PFSK-1 (cell line): ENCODE measurements around the gene LAMA4.

ENCODE experiments used
- FOXP2 ChIP-seq: optimal IDR thresholded peaks from 2 replicates; pipeline ENCODE3; 2011; ENCODE audit warnings: borderline replicate concordance, control low read depth, inconsistent platforms; ENCODE audit not compliant: insufficient read depth; ENCODE audit errors: extremely low read length, extremely low read depth
- POLR2AphosphoS5 ChIP-seq: IDR thresholded peaks from 2 replicates; pipeline ENCODE4 v1.6.1; 2012; ENCODE audit warnings: low read depth, mild to moderate bottlenecking, control low read depth, low read length, moderate library complexity
- SIN3A ChIP-seq: IDR thresholded peaks from 2 replicates; pipeline ENCODE4 v1.6.1; 2012; ENCODE audit warnings: mild to moderate bottlenecking, low read length, moderate library complexity, borderline replicate concordance; ENCODE audit not compliant: insufficient read depth
- TAF1 ChIP-seq: IDR thresholded peaks from 2 replicates; pipeline ENCODE4 v1.6.1; 2012; ENCODE audit warnings: low read length, control low read depth, borderline replicate concordance; ENCODE audit not compliant: insufficient read depth
- TF ChIP-seq, protein P1 (sequence below), 2 experiments: IDR thresholded peaks; 2 replicates each; pipeline versions ENCODE4 v1.6.1 to v1.8.0; 2011 to 2012; ENCODE audit warnings: low read depth in 2 of 2, low read length in 2 of 2, control low read depth in 1 of 2, inconsistent platforms in 1 of 2, mild to moderate bottlenecking in 1 of 2, moderate library complexity in 1 of 2; ENCODE audit not compliant: insufficient read depth in 1 of 2

DNA sequence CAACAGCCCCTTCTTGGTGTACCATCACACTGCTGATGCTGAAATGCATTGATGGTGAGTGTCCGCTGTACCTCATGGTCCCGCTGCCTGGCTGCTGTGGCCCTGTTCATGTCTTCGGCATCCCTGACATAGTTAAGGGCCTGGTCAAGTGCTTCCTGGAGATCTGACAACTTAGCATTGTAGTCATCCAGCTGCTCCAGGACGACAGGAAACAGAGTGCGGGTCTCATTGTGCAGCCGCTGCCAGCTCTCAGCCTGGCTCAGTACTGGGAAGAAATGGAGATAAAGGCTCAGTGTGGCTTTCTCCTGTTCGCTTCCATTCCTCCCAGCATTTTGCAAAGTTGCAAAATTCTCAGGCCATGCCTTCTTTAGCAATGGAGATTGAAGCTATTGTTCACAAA is 81.8 kb downstream of the LAMA4 start:
- TF ChIP-seq TAF1 (no peak), POLR2AphosphoS5 (no peak), FOXP2 (no peak), SIN3A (no peak)
- TF ChIP-seq, protein P1, sequence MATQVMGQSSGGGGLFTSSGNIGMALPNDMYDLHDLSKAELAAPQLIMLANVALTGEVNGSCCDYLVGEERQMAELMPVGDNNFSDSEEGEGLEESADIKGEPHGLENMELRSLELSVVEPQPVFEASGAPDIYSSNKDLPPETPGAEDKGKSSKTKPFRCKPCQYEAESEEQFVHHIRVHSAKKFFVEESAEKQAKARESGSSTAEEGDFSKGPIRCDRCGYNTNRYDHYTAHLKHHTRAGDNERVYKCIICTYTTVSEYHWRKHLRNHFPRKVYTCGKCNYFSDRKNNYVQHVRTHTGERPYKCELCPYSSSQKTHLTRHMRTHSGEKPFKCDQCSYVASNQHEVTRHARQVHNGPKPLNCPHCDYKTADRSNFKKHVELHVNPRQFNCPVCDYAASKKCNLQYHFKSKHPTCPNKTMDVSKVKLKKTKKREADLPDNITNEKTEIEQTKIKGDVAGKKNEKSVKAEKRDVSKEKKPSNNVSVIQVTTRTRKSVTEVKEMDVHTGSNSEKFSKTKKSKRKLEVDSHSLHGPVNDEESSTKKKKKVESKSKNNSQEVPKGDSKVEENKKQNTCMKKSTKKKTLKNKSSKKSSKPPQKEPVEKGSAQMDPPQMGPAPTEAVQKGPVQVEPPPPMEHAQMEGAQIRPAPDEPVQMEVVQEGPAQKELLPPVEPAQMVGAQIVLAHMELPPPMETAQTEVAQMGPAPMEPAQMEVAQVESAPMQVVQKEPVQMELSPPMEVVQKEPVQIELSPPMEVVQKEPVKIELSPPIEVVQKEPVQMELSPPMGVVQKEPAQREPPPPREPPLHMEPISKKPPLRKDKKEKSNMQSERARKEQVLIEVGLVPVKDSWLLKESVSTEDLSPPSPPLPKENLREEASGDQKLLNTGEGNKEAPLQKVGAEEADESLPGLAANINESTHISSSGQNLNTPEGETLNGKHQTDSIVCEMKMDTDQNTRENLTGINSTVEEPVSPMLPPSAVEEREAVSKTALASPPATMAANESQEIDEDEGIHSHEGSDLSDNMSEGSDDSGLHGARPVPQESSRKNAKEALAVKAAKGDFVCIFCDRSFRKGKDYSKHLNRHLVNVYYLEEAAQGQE (IDR thresholded peaks at IDR 0.05; ENCODE audit: insufficient read depth in 1 of 2, low read depth in 2 of 2, low read length in 2 of 2), result no peak
